ENCODE results near the gene GRN.

GRN gene

GRCh38 chr17:44344939-44345453 lies at the start of gene GRN:
Gene GRN (plus strand): TSS chr17:44345302. CDS start chr17:44349165, 3,863 bp downstream.
- in situ Hi-C loops (cut with MboI; ENCODE audit: low sequenced_read_pairs) = no loop called here

DNA sequence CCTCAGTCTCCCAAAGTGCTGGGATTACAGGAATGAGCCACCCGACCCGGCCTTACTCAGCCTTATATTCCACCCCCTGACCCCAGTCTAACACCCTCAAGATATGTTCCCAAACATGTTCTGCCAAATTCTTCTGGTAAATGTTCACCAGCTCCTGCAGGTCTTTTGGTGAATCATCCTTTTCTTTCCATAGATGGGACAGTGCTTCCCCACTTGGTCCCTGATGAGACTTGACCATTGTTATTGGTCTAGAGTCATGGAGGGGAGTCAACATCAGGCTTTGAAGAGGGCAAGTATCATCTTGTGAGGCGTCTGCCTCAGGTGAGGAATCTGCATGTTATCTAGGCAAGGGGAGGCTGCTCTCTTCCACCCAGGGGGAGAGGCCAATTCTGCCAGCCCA lies 47.1 kb upstream of the GRN start:
- in situ Hi-C loops (cut with MboI; ENCODE audit: low sequenced_read_pairs) = no loop called here

DNA sequence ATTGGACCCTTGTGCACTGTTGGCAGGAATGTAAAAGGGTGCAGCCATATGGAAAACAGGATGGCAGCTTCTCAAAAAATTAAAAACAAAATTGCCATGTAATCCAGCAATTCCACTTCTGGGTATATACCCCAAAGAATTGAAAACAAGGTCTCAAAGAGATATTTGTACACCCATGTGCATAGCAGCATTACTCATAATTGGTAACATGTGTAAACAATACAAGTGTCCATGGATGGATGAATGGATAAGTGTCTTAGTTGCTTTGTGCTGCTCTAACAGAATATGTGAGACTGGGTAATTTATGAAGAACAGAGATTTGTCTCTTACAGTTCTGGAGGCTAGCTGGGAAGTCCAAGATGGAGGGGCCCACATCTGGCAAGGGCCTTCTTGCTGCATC lies 40.5 kb upstream of the GRN start:
- in situ Hi-C loops (cut with MboI; ENCODE audit: low sequenced_read_pairs) = no loop called here

- in situ Hi-C loops (cut with MboI; ENCODE audit: low sequenced_read_pairs) = no loop called here
These were observed 37.5 kb upstream of the GRN start for GRCh38 chr17:44307387-44308186.

DNA sequence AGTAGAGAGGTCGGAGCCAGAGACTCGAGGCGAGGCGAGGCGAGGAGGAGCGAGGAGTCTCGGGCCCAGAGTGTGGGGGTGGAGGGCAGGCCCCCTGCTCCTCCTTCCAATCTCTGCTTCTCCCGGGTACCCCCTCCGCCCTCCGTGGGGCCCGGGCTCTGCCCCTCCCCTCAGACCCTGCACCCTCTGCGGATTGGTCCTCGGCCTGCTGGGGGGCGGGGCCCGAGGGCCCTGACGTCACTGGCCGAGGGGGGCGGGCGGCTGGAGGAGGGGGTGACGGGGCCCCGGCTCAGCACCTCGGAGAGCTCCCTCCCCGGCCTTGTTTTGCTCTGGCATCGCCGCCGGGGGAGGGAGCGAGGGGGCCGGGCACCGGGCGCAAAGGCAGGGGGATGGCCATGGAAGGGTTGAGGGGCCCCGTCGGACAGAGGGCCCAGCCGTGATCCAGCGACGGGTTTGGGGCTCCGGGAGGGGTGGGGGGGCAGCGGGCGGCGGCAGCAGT lies 36.7 kb upstream of the GRN start, which contains the start of gene RUNDC3A:
Gene RUNDC3A, plus strand, starts transcription at position 282 of the 499 bp plus-strand sequence. CDS start 232 bp downstream, outside the sequence.
- in situ Hi-C loops (cut with MboI; ENCODE audit: low sequenced_read_pairs) = no loop called here

GRCh38 chr17:44308865-44309264 lies 36.2 kb upstream of the GRN start:
- in situ Hi-C loops (cut with MboI; ENCODE audit: low sequenced_read_pairs) = no loop called here

DNA sequence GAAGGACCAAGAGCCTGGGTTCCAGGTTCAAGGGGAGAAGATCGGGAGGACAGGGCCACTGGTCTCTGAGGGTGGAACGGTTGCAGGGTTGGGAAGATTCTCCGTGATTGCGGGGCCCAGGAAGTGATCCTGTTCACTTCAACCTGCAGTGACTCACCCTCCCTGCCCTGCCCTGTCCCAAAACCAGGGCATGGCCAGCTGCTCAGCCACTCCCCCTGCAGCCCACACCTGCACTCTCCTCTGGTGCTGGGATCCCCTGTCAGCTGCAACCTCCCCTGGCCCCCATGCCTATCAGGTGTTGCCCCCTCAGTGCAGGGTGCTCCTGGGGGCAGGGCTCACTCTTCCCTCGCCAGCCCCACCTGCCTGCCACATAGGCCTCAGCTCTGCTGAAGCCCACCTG lies 35.6 kb upstream of the GRN start:
- in situ Hi-C loops (cut with MboI; ENCODE audit: low sequenced_read_pairs) = no loop called here

- in situ Hi-C loops (cut with MboI; ENCODE audit: low sequenced_read_pairs) = no loop called here
These were observed 34.9 kb upstream of the GRN start for GRCh38 chr17:44310188-44310587.

DNA sequence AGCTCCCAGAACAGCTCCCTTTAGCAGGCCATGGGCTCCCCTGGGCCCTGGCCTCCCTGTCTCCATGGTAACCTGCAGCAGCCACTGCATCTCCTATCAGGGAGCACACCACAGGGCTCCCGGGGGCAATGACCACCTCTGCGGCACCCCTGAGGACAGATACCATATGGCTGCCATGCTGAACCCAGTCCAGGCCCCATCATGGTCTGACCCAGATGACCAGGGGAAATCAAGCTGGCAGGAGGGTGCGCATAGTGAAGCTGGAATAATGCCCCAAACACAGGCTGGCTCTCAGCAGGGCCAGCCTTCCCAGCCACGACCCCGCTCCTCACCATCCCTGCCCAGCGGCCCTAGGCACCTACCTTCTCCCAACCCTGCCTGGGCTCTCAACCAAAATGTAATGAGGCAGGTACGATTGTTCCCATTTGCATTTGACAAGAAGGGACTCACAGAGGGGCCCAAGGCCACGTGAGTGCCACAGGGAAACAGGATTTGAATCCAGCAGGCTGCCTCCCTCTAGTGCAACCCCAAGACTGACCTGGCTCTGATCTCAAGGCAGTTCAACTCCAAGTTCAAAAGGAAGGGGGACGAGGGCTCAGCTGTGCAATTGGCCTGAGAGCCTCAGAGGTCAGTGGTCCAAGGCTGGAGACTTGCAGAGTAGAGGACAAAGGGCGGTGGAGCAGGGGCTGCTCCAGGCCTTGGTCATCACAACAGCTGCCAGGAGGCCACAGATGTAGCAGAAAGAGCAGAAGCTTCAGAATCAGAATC lies 34.3 kb upstream of the GRN start:
- in situ Hi-C loops (cut with MboI; ENCODE audit: low sequenced_read_pairs) = no loop called here

GRCh38 chr17:44311562-44312181 lies 33.4 kb upstream of the GRN start:
- in situ Hi-C loops (cut with MboI; ENCODE audit: low sequenced_read_pairs) = no loop called here

GRCh38 chr17:44312396-44313104 lies 32.6 kb upstream of the GRN start:
- in situ Hi-C loops (cut with MboI; ENCODE audit: low sequenced_read_pairs) = no loop called here

DNA sequence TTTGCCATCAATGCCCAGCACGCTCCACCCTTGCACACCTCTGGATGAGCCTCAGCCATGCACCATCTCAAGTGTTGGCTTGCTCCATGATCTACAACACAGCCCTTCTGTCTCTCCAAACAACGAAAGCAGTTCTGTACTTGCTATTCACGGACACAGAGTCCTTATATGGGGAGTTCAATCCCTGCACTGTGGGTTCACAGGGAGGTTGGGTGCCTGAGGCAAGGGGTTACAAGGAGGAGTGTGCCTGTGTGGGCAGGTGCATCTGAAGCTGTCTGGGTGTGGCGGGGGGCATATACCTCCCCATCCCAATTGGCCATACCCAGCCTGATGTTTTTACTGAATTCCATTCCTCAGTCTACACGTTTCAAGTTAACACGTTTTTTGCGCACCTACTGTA lies 31.1 kb upstream of the GRN start:
- in situ Hi-C loops (cut with MboI; ENCODE audit: low sequenced_read_pairs) = no loop called here

DNA sequence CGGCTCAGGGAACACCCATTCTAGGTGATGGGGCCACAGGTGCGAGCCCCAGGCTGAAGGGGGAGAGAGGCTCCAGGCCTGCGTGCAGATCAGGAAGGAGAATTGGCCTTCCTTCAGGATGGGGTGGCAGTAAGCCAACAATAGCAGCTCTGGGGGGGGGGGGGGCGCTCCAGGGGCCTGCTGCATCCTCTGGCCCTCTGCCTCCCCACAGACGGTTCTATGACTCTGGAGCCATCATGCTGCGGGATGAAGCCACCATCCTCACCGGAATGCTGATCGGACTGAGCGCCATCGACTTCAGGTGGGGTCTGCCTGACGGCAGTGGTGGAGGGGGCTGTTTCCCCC lies 30.6 kb upstream of the GRN start:
- in situ Hi-C loops (cut with MboI; ENCODE audit: low sequenced_read_pairs) = no loop called here

- in situ Hi-C loops (cut with MboI; ENCODE audit: low sequenced_read_pairs) = no loop called here
These were observed 30.0 kb upstream of the GRN start for GRCh38 chr17:44314869-44315661.

DNA sequence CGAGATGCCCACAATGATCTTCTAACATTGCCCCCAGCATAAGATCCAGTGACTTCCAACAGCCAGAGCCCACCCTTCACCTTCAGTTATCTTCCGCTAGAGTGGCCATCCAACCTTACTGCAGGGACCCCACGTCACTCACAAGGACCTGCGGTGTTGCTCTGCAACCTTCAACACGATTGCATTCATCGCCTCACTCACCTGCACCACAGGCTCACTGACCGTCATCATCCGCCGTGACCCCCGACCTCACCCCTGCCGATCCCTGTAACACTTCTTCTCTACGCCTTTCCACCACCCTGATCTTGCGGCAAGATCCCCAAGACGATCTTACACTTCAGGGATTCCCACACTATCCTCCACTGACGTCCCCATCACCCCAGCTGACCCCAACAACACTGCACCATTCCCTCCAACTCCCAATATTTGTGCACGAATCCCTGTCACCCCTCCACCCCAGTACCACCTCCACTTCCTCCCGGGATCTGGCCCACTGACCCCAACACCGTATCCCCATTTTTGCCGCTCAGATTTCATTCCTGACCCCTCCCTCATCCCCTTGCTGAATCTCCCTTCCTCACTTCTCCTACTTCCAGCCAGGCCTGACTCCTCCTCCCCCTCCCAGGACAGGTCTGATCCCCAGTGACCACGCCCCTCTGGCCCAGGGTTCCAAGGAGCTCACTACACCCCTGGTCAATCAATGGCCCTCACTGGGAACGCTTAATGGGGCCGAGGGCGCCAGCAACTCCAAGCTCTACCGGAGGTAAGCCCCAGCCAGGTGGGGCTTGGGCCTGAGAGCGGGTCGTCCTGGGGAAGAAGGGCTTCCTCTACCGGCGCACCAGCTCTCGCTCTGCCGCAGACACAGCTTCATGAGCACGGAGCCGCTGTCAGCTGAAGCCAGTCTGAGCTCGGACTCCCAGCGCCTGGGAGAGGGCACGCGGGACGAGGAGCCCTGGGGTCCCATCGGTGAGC lies 29.1 kb upstream of the GRN start:
- in situ Hi-C loops (cut with MboI; ENCODE audit: low sequenced_read_pairs) = no loop called here

- in situ Hi-C loops (cut with MboI; ENCODE audit: low sequenced_read_pairs) = no loop called here
These were observed 27.6 kb upstream of the GRN start for GRCh38 chr17:44317545-44317944.

DNA sequence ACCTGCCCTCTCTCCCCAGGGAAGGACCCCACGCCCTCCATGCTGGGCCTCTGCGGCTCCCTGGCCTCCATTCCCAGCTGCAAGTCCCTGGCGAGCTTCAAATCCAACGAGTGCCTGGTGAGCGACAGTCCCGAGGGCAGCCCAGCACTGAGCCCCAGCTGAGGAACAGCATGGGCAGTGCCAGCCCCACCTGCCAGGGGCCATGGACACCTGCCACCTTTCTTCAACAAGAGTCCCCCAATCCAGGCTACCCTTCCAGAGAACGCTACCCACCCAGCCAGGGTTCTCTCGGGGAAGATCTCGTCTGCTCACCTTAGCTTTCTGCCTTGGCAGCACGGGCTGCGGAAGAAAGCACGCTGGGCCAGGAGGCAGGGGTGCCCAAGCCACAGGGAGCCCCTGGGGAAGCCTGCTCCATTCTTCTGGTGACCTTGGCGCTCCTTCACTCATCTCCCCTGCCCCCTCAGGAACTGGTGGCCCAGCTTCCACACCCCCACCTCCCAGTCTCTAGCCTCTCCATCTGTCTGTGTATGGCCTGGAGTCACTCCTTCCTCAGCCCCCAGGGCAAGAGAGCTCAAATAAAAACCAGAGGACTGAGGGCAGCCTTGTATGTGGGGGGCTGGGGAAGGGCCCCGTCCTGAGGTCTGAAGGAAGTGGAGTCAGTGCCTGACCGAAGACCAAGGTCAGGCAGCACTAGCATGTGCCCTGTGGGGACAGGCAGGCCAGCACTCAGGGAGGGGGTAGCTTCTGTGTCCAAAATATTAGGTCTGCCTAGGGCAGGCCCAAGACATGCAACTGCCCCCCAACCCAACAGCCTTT lies 26.8 kb upstream of the GRN start:
- in situ Hi-C loops (cut with MboI; ENCODE audit: low sequenced_read_pairs) = no loop called here

- in situ Hi-C loops (cut with MboI; ENCODE audit: low sequenced_read_pairs) = no loop called here
These were observed 25.0 kb upstream of the GRN start for GRCh38 chr17:44320066-44320465.

Measured in hTERT RPE-1 (cell line).